NCI-H146 (cell line): Measurements from ENCODE around the gene FAHD1.
A peak's percentile ranks its signal among the peaks of the same experiment; 100 is the strongest.
"Not testable (repeated sequence)": the region's sequence is repeated elsewhere in the genome, so short reads cannot be mapped to it uniquely, and the experiment has no call there.

Source experiments
- DNase-seq: peaks from one replicate; lab custom pipeline; 2025; lab: John Stamatoyannopoulos, UW

Gene FAHD1

DNA sequence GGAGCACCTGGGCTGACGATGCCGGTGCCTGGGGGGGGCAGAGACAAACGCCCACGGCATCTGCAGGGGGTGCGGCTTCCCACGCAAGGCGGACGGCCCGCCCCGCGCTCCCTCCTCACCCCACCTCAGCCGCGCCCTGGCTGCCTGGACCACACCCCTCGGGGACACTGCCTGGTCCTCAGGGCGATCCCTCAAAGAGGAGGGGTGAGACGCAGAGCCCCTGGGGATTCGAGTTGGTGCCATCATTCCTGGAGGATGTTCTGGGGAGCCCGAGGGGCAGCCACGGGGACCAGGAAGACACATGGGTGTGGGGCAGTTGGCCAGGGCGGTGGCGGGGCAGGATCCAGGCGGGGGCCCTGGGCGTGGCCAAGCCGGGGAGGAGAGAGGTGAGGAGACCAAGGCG lies 37.4 kb upstream of the FAHD1 start:
- no peak for DNase-seq

DNA sequence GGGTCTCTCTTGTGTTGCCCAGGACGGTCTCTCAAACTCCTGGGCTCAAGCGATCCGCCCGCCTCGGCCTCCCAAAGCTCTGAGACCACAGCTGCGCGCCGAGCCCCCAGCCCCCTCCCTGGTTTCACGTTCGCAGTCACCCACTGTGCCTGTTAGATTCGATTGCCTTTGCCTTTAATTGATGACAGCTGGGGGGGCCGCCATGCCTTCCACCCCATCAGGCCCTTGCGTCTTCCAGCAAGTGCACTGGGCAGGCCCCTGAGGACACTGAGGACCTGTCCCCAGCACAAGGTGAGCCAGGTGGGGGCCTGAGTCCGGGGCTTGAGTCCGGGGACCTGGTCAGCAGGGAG lies 36.8 kb upstream of the FAHD1 start:
- no peak for DNase-seq

DNA sequence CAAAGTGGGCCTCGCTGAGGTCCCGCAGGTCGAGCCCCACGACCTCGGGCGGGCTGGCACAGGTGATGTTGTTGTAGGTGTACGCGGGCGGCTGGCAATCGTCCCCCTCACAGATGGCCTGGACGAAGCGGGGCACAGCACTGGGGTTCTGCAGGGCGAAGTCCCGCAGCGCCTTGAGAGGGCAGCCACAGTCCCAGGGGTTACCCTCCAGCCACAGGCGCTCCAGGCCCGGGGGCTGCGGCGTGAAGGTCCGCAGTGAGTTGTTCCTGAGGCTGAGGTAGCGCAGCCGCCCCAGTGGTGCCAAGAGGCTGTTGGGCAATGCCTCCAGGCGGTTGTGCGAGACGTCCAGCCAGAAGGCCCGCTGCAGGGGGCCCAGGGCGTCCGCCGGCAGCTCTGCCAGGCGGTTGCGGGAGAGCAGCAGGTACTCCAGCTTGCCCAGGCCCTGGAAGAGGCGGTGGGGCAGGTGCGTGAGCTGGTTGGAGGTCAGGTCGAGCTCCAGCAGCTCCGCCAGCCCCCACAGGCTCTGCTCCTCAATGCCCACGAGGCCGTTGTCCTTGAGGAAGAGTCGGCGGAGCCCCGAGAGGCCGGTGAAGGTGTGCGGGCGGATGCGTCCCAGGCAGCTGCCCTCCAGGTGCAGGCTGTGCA lies 36.3 kb upstream of the FAHD1 start:
- no peak for DNase-seq

DNA sequence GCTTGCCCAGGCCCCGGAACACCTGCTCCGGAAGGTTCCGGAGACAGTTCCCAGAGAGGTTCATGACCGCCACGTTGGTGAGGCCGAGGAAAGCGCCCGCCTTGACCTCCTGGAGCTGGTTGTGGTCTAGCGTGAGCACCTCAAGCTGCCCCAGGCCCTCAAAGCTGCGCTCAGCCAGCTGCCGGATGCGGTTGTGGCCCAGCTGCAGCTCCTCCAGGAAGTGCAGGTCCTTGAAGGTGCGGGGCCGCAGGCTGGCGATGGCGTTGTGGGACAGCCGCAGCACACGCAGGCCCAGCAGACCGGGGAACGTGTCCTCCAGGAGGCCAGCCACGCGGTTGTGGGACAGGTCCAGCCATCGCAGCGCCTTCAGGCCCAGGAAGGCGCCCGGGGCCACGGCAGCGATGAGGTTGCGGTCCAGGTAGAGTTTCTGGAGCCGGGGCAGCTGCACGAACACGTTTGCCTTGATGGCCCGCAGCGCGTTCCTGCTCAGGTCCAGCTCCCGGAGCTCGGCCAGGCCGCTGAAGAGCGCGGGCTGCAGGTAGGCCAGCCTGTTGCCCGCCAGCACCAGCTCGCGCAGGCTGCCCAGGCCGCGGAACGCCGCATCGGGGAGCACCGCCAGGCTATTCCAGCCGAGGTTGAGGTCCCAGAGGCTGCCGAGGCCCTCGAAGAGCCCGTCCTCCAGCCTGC lies 35.6 kb upstream of the FAHD1 start:
- no peak for DNase-seq

DNA sequence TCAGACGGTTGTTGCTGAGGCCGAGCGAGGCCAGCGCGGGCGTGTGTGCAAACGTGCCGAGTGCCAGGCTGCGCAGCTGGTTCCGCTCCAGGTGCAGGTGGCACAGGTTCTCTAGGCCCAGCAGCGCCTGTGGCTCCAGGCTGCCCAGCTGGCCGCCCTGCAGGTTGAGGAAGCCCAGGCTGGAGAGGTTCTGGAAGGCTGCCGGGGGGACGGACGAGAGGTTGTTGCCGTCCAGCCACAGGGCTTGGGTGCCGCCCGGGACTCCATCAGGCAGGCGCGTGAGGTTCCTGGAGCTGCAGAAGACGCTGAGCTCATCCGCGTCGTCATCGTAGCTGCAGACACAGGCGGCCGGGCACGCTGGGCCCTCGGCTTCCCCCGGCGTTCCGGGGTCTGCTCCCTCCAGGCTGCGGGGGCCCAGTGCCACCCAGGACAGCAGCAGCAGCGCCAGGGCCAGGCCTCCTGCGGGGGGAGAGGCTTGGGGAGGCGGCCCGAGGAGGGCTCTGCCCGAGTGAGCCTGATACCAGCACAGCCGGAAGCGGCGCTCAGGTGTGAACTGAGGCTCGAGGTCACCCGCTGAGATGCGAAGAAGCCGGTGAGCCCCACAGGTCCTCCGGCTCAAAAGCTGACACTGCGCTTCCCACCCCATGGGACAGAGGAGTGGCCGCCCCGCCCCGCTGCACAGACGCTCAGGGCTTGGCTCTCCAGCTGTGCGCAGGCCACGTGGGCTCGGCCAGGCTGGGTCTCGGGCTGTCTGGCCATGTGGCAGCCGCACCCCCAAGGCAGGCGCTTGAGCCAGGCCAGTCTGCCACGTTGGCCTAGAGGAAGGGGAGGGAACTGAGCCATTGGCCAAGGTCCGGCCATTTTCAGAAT lies 34.8 kb upstream of the FAHD1 start:
- DNase-seq: no peak

DNA sequence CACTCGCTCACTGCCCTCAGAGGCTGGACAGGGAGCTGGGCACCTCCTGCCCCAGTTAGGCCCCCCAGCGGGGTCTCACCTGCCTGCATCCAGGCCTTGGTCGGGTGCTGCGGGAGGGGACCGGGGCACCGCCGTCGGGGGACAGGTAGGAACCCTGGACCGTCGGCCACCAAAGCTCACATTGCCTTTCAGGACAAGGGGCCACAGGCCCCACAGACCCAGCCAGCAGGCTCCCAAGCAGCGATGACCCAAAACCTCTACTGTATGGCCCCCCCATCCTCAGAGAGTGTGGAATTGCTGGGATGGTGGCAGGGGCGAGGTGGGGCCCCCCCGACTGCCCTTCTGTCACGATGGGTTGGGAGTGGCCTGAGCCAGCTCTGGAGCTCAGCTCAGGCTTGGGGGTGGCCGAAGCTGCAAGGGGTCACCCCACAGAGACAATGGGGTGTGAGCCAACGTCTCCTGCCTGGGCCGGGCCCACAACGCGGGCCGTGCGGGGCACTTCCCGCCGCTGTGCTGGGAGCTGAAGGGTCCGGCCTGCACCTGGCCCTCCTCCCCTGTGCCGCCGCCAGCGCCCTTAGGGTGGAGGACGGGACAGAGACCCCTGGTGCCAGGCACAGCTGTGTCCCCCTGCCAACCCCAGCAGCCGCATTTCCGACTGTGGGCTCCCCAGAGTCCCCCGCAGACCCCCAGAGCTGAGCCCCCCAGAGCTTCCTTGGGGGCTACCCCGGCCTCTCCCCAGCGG lies 34.0 kb upstream of the FAHD1 start:
- no peak for DNase-seq

DNA sequence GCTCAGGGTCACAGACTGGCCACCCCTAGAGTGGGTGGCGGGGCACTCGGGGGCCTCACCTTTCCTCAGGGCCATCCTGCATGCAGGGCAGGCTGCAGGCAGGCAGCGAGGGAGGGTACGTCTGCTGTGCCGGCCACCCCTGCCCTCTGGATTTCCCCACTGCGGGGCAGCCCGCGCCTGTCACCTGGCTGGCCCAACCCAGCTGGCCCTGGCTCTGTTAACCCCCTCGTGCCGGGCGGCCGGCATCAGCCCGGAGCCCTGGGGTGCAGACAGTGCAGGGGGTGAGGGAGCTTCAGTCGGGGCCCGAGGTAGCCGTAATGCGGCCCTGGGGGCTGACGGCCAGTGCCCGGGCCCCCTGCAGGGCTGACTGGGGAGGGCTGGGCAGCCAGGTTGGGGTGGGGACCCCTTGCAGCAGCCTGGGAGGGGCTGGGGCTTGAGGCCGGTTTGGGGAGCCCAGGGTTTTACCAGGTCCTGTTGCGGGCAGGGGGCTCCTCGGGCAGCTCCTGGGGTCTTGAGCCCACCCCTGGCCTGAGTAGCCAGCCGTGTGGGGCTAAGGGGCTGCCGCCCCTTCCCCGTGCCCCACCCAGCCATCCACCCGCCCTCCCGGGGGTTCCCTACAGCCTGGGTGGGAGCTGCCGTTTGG lies 33.3 kb upstream of the FAHD1 start, which contains the start of gene IGFALS:
TSS of gene IGFALS (minus strand) at position 128 of the 643 bp plus-strand sequence. CDS start at position 75, 53 bp downstream.
- no peak for DNase-seq

DNA sequence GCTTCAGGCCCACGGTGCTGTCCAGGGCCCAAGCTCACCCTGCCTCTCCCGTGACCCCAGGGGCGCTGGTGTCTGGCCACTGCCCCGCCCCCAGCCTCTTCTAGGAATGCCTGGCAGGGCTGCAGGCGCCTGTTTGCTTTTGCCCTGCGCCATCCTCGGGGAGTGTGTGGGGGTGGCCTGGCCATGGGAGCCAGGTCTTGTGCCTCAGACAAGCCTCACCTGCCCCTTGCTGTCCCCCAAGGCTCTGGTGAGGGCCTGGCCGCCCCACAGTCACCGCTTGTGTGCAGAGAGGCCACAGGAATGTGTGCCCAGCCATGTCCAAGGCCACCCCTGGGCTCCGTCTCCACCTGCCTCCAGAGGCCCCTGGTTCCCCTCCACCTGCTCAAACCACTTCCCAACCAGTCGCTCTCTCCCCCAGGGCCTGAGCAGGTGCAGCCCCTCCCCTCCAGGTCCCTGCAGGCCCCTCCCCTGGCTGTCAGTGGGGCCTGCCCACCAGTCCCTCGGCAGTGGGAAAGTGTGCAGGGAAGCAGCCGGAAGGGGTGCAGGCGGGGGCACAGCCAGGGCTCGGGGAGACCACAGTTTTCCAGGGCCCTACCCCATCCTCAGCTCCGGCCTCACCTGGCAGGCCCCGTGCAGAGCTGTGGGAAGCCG lies 32.7 kb upstream of the FAHD1 start:
- DNase-seq: peak; percentile 50

DNA sequence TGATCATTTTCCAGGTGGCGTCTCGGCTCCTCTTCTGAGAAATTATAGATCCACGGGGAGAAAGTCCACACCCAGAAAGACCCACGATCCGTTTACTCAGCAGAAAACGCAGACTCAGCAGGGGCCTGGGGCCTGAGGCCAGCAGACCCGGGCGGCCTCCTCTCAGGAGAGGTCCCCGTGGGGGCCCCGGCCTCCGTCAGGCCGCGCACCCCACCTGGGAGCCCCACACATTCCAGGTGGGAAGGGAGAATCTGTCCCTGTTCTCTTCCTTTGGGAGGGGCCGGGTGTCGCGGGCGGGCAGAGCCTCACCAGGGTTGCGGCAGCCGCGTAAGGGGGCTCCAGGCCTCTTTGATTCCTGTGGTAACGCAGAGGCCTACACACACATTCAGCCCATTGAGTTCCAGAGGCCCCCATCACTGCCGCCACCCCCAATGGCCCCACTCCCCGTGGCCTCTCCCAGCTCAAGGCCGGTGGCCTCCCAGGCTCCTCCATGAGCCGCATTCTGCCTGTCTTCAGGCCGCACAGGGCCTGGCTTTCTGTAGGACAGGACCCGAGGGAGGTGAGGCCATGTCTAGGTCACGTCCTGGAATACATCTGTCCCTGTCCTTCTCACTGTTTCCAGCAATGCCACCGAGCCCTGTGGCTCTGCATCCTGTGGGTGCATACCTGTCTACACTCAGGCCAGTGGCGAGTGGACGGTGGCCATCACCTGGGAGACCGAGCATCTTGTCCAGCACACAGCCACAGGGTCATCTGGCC lies 31.9 kb upstream of the FAHD1 start:
- no peak for DNase-seq

DNA sequence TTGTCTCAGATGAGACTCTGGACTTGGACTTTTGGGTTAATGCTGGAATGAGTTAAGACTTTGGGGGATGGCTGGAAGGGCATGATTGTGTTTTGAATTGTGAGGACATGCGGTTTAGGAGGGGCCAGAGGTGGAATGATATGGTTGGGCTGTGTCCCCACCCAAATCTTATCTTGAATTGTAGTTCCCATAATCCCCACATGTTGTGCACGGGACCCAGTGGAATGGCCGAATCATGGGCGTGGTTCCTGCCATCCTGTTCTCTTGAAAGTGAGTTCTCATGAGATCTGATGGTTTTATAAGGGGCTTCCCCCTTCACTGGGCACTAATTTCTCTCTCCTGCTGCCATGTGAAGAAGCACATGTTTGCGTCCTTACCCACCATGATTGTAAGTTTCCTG lies 27.7 kb upstream of the FAHD1 start:
- DNase-seq: not testable (repeated sequence)

DNA sequence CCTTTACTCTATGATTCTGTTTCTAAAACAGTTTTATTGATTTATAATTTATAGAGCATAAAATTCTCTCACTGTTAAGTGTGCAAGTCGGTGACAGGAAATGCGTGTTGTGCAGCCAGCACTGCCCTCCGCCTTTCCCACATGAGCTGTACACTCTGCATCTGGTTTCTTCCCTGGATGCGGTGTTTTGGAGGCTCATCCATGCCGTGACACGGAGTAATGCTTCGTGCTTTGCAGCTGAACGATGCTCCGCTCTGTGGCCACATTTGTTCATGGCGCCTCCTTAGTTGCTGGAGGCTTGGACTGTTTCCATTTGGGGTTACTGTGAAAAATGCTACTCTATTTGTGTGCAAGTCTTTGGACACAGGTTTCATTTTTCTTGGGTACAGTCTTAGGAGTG lies 26.3 kb upstream of the FAHD1 start:
- DNase-seq: no peak

DNA sequence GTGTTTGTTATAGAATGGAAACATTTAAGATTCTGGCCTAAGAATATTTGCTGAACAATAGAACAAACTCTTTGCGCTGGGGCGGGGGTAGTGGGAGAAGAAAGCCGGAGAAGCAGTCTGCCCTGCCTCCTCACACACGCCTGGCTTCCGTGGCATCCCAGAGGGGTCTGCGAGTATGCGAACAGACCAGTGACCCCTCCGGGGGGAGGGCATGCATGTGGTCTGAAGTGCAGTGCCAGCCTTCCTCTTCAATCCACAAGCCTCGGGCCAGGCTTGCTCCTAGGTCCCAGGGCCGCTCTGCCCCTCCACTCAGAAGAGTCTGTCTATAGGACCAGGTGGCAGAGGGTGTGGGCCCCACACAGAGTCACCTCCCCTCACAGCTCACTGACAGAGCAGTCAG lies 19.4 kb upstream of the FAHD1 start:
- no peak for DNase-seq

DNA sequence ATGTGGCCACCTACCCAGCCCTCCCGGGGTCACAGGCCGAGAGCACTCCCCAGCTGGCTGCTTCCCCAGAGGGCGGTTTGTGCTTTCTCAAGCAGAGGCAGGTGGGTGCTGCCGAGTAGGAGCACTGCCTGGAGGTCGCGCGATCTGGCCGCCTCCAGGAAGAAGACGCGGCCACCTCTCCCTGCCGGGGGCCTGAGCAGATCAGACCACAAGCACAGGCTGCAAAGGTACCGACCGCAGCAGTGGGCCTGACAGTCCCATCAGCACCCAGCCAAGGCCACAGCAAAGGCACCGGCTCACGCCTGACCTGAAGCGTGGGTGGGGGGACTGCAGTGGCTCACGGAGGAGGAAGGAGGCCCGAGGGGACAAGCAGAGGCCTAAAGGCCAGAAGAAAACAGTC lies 18.3 kb upstream of the FAHD1 start:
- no peak for DNase-seq

DNA sequence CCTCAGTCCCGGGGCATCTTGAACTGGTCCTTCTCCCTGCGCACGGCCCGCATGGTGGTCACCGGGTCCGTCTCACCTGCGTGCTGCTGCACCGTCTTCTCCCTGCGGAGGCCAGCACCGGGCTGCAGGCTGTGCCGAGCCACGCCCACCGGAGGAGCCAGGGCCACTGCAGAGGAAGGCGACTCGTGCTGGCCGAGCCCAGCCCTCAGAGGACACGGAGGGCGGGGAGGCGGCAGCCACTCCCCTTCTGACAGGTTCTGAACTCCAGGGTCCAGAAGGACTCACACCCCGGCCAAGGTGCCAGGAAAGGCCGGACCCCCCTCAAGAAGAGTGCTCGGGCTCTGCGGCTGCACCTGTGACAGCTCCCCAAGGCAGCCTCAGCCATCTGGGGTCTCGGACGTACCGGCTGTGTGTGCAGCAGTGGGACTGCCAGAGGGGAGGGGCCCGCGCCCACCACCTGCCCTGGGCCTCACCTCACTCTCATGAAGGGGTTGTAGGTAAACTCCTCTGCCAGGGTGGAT lies 17.7 kb upstream of the FAHD1 start:
- DNase-seq: no peak

DNA sequence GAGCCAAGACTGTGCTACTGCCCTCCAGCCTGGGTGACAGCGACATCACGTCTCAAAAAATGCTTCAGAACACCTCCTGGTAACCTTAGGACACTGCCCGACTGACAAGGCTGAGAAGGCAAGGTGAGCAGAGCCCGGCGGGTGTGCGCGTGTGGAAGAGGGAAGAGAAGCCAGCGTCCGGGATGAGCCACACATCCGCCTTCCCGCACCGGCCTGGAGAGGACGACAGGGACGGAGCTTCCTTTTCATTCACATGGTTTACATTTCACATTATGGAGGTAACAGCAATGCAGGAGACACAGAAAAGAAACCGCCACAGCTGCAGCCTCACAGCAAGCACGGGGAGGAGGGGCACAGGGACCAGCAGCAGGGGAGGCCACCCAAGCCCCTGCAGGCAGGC lies 16.9 kb upstream of the FAHD1 start:
- no peak for DNase-seq

DNA sequence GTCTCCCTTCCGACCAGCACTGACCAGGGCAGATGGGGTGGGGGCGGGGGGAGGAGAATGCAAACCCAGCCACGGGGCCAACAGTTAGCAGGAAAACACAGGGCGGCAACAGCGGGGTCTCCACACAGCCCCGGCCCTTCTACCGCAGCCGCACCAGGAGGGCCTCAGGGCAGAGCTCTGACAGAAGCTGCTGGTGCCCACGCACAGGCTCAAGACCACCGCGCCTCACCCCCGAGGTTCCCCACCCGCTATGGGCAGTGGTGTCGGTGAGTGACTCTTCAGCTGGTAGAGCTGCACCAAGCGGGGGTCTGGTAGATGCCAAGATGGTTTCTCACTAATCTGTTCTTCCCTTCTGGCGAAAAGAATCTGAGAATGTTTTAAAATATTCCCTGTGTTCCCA lies 16.5 kb upstream of the FAHD1 start:
- no peak for DNase-seq

DNA sequence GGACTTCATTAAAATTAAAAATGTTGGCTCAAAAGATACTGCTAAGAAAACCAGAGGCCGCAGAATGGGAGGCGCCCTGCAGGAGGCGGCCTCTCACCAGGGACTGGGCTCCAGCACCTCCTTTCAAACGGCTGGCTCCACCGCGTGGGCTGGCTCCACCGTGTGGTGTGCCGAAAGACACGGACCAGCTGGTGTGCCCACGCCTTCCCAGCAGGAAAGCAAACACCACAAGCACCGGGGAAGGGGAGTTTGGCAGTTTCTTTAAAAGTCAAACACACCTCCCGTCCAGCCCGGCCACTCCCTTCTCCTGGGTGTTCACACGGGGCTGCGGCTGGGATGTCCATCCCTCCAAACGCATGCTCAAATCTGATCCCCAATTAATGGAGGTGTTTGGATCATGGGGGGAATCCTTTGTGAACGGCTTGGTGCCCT lies 14.3 kb upstream of the FAHD1 start:
- DNase-seq: peak; percentile 90

DNA sequence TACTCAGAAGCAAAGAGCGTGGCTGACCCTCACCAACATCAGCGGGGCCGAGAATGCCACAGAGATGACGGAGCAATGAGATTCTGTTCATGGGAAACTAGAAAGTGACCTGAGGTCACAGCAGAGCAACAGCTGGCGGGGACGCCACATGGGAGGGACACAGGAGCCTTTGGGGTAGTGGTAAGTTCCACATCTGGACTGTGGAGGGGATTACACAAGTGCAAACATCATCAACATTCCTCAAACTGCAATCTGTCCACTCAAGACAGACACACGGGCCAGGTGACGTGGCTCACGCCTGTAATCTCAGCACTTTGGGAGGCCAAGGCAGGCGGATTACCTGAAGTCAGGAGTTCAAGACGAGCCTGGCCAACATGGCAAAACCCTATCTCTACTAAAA lies 11.5 kb upstream of the FAHD1 start:
- no peak for DNase-seq

DNA sequence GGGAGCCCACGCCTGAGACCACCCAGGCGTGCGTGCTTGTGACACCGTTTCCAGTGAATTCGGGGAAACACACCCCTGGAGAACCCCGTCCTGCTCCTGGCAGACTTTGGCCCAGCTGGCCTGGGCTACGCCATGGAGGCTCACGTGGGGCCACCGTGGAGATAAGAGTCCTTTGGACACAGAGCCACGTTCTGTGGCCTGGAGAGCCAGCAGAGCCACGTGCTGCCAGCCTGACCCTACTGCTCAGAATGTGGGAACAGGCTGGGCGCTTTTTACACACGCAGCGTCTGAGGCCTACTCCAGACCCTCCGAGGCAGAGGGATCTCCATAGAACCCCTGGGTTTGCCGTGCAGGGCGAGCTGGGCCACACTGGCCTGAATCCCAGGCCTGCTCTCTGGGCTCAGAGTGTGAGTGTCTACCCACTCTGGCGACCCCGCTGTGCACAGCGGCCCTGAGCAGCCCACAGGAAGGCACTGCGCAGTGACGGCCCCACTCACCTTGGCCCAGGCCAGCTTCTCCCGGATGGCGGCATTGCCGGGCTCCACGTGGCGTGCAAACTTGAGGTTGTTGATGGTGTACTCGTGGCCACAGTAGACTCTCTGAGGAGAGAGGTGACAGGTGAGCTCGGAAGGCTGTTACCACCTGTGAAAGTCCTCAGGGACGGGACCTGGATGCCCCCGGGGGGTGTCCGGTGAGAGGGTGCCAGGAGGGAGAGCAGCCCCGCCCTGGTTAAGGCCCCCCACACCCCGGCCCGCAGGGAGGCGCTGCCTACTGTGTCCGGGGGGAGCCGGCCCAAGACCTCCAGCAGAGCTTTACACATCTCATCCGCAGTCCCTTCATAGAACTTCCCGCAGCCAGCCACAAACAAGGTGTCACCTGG lies 10.4 kb upstream of the FAHD1 start:
- no peak for DNase-seq
